Esophagus muscularis mucosa (tissue), 4 donors: ENCODE data around the gene RCBTB1.
"Not testable (repeated sequence)": the region's sequence is repeated elsewhere in the genome, so short reads cannot be mapped to it uniquely, and the experiment has no call there.

Experiments used
- CTCF ChIP-seq, 3 experiments: fragments of 200-600 bp in 2 of 3; fragments of 450-650 bp in 1 of 3; sonication (generic) in 2 of 3; IDR thresholded peaks; one replicate each; pipeline ENCODE4 v1.5.1; 2017 to 2019; ENCODE audit warnings: antibody characterized with exemption in 3 of 3, mild to moderate bottlenecking in 2 of 3, moderate library complexity in 1 of 3
- EP300 ChIP-seq: sonication (generic); formaldehyde crosslinking; IDR thresholded peaks from one replicate; pipeline ENCODE4 v1.6.1; 2017; ENCODE audit warnings: antibody characterized with exemption
- POLR2A ChIP-seq: fragments of 450-650 bp; IDR thresholded peaks from one replicate; pipeline ENCODE4 v1.6.1; 2017; ENCODE audit warnings: antibody characterized with exemption, moderate library complexity, mild to moderate bottlenecking, low read depth
- POLR2AphosphoS5 ChIP-seq, 2 donors: sonication (generic); formaldehyde crosslinking; IDR thresholded peaks; one replicate each; pipeline ENCODE4 v1.6.1; 2017; ENCODE audit warnings: antibody characterized with exemption in 2 of 2

DNA sequence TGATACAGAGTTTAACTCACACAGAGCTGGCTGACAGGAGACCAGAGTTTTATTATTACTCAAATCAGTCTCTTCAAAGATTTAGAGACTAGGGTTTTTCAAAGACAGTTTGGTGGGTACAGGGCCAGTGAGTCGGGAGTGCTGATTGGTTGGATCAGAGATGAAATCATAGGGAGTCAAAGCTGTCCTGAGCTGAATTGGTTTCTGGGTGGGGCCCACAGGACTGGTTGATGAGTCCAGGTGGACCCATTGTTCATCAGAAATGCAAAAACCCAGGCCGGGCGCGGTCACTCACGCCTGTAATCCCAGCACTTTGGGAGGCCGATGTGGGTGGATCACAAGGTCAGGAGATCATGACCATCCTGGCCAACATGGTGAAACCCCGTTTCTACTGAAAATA lies 17.3 kb upstream of the RCBTB1 start:
- not testable (repeated sequence) for TF ChIP-seq POLR2A; CTCF (IDR thresholded peaks at IDR 0.05); POLR2AphosphoS5 (IDR thresholded peaks at IDR 0.05); EP300
